Ascending aorta (tissue), 2 donors: ENCODE results near the gene SHISAL1. TPM values are rescaled to one million over a fixed set of nuclear protein-coding genes. Genes with fewer than 3 reads are reported as not detected.

Experiments used
- DNase-seq, 2 donors: peaks; one replicate each; pipeline ENCODE4 v3.0.0-alpha.2; 2019; ENCODE audit warnings: low spot score in 2 of 2
- H3K27ac ChIP-seq, 2 donors: fragments of 200-600 bp; sonication (generic); one replicate each; pipeline ENCODE4 v1.5.1; 2016 to 2017; ENCODE audit warnings: mild to moderate bottlenecking in 1 of 2
- H3K27me3 ChIP-seq: fragments of 200-600 bp; sonication (generic); one replicate; pipeline ENCODE4 v1.5.1; 2017
- H3K36me3 ChIP-seq, 2 donors: fragments of 200-600 bp; sonication (generic); one replicate each; pipeline ENCODE4 v1.5.1; 2016
- H3K4me1 ChIP-seq, 2 donors: fragments of 200-600 bp; sonication (generic); one replicate each; pipeline ENCODE4 v1.5.1; 2016 to 2017; ENCODE audit warnings: mild to moderate bottlenecking in 1 of 2
- H3K4me3 ChIP-seq, 2 donors: fragments of 200-600 bp; sonication (generic); one replicate each; pipeline ENCODE4 v1.5.1; 2016 to 2017; ENCODE audit warnings: mild to moderate bottlenecking in 1 of 2
- H3K9me3 ChIP-seq, 2 donors: fragments of 200-600 bp; sonication (generic); one replicate each; pipeline ENCODE4 v1.5.1; 2016
- CTCF ChIP-seq, 3 experiments: fragments of 200-600 bp in 2 of 3; fragments of 450-650 bp in 1 of 3; sonication (generic) in 2 of 3; IDR thresholded peaks; one replicate each; pipeline ENCODE4 v1.5.1; 2016 to 2019; ENCODE audit warnings: antibody characterized with exemption in 3 of 3, mild to moderate bottlenecking in 1 of 3, moderate library complexity in 1 of 3
- intact Hi-C: fragments of 100-400 bp; cut with DNase I; formaldehyde crosslinking; loops from one replicate; pipeline ENCODE4 v1.15.1; 2023
- total RNA-seq: library from RNA; depleted of rRNA; stranded (reverse); fragments of >200 nt; gene quantifications from one replicate; pipeline ENCODE4 v1.1.0, GENCODE V29; 2016

The SHISAL1 gene
- total RNA-seq, 1 donor from 2014 or later: 1.6 TPM

- intact Hi-C loops: no loop called here
- Histone ChIP-seq H3K4me3 (no peak overlapping the region), H3K9me3 (no peaks in the 10 kb centered on the region), H3K27ac (no peak overlapping the region), H3K36me3 (no peaks in the 10 kb centered on the region), H3K27me3 (no peaks in the 10 kb centered on the region), H3K4me1 (no peaks in the 10 kb centered on the region)
- no peak for DNase-seq
- TF ChIP-seq CTCF (IDR thresholded peaks at IDR 0.05): no peak
Observed at GRCh38 chr22:44277386-44278135, 35.2 kb downstream of the SHISAL1 start.

GRCh38 chr22:44276706-44277356 lies 35.9 kb downstream of the SHISAL1 start:
- no peaks in the 10 kb centered on the region for H3K9me3 ChIP-seq
- H3K4me1 ChIP-seq: no peaks in the 10 kb centered on the region
- TF ChIP-seq CTCF (IDR thresholded peaks at IDR 0.05): no peak
- no peak overlapping the region for H3K4me3 ChIP-seq
- DNase-seq: no peak
- H3K27ac ChIP-seq: no peak overlapping the region
- H3K27me3 ChIP-seq: no peaks in the 10 kb centered on the region
- H3K36me3 ChIP-seq: no peaks in the 10 kb centered on the region
- intact Hi-C loops: no loop called here

- intact Hi-C loops: no loop called here
- Histone ChIP-seq H3K27me3 (no peaks in the 10 kb centered on the region), H3K9me3 (no peaks in the 10 kb centered on the region), H3K36me3 (no peaks in the 10 kb centered on the region), H3K4me3 (no peak overlapping the region), H3K4me1 (no peaks in the 10 kb centered on the region), H3K27ac (no peak overlapping the region)
- DNase-seq: no peak
- TF ChIP-seq CTCF (IDR thresholded peaks at IDR 0.05): no peak
Observed at GRCh38 chr22:44276041-44276440, 36.7 kb downstream of the SHISAL1 start.

- H3K4me3 ChIP-seq: no peak overlapping the region
- H3K9me3 ChIP-seq: no peaks in the 10 kb centered on the region
- intact Hi-C loops: no loop called here
- no peak for DNase-seq
- H3K4me1 ChIP-seq: no peaks in the 10 kb centered on the region
- no peaks in the 10 kb centered on the region for H3K27me3 ChIP-seq
- H3K27ac ChIP-seq: no peak overlapping the region
- TF ChIP-seq CTCF (IDR thresholded peaks at IDR 0.05): no peak
- H3K36me3 ChIP-seq: no peaks in the 10 kb centered on the region
Observed at GRCh38 chr22:44275631-44275995, 37.1 kb downstream of the SHISAL1 start.

- Histone ChIP-seq H3K27me3 (no peaks in the 10 kb centered on the region), H3K27ac (no peak overlapping the region), H3K4me1 (no peaks in the 10 kb centered on the region), H3K4me3 (no peak overlapping the region), H3K9me3 (no peaks in the 10 kb centered on the region), H3K36me3 (no peaks in the 10 kb centered on the region)
- intact Hi-C loops: no loop called here
- no peak for DNase-seq
- TF ChIP-seq CTCF (IDR thresholded peaks at IDR 0.05): no peak
Observed at GRCh38 chr22:44274918-44275630, 37.7 kb downstream of the SHISAL1 start.
